ENCODE measurements around the gene NR2F6.

The NR2F6 gene

DNA sequence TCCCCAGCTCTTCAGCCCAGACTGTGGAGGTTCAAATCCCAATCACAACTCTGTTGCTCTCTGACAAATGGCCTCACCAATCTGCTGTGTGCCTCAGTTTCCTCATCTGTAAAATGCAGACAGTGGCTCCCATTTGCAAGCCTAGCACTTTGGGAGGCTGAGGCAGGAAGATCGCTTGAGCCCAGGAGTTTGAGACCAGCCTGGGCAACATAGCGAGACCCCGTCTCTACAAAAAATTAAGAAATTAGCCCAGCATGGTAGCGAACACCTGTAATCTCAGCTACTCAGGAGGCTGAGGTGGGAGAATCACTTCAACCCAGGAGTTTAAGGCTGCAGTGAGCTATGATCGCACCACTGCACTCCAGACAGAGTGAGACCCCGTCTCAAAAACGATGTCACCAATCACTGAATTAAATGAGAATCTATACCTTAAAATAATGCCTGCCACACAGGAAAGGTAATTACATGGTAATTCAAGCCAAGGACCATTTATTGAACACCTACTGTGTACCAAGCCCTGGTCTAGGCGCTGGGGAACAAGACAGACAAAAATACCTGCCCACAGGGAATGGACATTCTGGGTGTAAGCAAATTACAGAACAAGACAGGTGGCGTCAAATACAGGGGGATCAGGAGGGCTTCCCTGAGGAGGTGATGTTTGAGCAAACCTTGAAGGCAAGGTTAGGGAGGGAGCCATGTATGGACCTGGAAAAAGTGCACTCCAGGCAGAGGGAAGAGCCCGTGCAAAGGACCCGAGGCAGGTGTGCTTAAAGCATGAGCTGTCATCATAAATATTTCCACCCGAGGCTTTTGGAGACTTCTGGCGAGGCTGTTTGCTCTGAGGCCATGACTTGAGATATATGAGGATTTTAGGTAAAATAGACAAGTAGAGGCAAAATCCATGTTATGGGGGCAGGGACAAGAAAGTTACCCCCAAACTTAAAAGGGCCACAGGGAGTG lies 7.7 kb downstream of the NR2F6 start:
- no CpG with 5 or more reads among the region's 13 CpGs for WGBS (ENCODE audit: insufficient coverage, insufficient read length)
- no peaks in the 10 kb centered on the region; the same call in 1 of the 2 replicates for H3K36me3 ChIP-seq (ENCODE audit: control insufficient read depth, insufficient read depth, low read length)
- no peak overlapping the region for H3K4me3 ChIP-seq (ENCODE audit: low read length)
- H3K4me1 ChIP-seq (ENCODE audit: control insufficient read depth, insufficient read depth, low read length), result peaks cover 8% of the 10 kb centered on the region
- no peak for DNase-seq (ENCODE audit: low read depth, low spot score)
- H3K9me3 ChIP-seq (ENCODE audit: control insufficient read depth, insufficient read depth, low read length), result no peaks in the 10 kb centered on the region
- H3K27ac ChIP-seq (ENCODE audit: low read length), result no peak overlapping the region
- H3K27me3 ChIP-seq (ENCODE audit: control insufficient read depth, insufficient read depth, low read length), result no peaks in the 10 kb centered on the region

DNA sequence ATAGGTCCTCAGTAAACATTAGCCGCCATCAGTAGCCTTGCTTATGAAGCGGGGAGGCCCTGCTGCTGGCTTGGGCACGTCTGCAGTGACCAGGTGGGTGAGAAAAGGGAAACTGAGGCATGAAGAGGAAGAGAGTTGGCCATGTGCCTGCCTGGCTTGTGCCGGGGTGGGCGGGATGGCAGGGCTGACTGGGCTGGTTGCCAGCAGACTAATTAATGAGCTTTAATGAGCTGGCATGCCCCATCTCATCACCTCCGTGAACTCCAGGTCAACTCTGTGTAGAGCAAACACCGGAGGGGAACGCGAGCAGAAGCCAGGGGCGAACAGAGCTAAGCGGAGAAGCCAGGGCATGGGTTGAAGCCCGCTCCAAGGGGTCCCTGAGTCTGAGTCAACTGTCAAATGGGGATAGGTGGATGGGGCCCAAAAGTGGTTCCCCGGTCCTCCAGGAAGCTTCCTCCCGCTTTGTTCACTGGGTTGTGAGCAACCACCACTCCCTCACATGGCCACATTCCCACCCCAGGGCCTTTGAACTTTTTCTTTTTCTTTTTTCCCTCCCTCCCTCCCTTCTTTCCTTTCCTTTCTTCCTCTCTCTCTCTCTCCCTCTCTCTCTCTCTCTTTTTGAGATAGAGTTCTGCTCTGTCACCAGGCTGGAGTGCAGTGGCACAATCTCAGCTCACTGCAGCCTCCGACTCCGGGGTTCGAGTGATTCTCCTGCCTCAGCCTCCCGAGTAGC lies 8.7 kb downstream of the NR2F6 start:
- Histone ChIP-seq H3K27ac (ENCODE audit: low read length) (no peak overlapping the region), H3K27me3 (ENCODE audit: control insufficient read depth, insufficient read depth, low read length) (no peaks in the 10 kb centered on the region), H3K9me3 (ENCODE audit: control insufficient read depth, insufficient read depth, low read length) (no peaks in the 10 kb centered on the region), H3K4me3 (ENCODE audit: low read length) (no peak overlapping the region), H3K36me3 (ENCODE audit: control insufficient read depth, insufficient read depth, low read length) (peaks cover 6% of the 10 kb centered on the region; the same call in 1 of the 2 replicates), H3K4me1 (ENCODE audit: control insufficient read depth, insufficient read depth, low read length) (peaks cover 6% of the 10 kb centered on the region; the same call in 1 of the 2 replicates)
- DNase-seq (ENCODE audit: low read depth, low spot score), result no peak
- no CpG with 5 or more reads among the region's 18 CpGs for WGBS (ENCODE audit: insufficient coverage, insufficient read length)

DNA sequence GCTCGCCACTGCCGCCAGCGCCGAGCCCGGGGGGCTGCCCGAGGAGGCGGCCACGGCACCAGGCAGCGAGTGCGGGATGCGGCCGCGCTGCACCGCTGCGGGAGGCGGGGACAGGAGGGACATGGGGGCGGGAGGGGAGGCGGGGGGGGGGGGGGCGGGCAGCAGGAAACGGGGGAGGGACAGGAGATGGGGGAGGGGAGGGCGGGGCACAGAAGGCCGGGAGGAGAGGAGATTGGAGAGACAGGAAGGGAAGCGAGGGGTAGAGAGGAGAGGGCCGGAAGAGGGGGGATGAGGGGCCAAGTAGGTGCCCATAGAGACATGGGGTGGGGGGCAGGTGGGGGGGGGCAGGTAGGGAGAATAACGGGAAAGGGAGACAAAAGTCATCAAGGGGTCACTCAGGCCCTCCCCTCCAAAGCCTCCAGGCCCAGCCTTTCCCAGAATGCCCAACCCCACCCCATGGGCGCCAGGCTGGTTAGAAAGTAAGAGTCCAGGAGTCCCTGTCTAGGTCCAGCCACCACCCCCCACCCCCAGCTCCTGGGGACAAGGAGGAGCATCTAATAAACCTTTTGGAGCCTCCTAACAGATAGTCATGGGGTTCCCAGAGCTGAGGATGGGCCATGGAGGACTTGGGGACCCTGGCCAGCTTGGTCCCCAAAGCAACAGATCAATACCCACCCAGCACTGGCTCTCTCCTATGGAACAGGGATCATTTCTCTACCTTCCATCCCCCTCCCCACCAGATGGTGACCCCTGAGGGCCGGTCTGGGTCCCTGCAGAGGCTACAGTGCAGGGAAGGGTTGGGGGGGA lies 9.5 kb downstream of the NR2F6 start:
- Histone ChIP-seq H3K4me3 (ENCODE audit: low read length) (peak overlapping the region; percentile 84; the same call in 1 of the 2 replicates), H3K27ac (ENCODE audit: low read length) (no peak overlapping the region), H3K36me3 (ENCODE audit: control insufficient read depth, insufficient read depth, low read length) (peaks cover 11% of the 10 kb centered on the region), H3K27me3 (ENCODE audit: control insufficient read depth, insufficient read depth, low read length) (no peaks in the 10 kb centered on the region), H3K4me1 (ENCODE audit: control insufficient read depth, insufficient read depth, low read length) (peaks cover 6% of the 10 kb centered on the region; the same call in 1 of the 2 replicates), H3K9me3 (ENCODE audit: control insufficient read depth, insufficient read depth, low read length) (no peaks in the 10 kb centered on the region)
- WGBS (ENCODE audit: insufficient coverage, insufficient read length), result no CpG with 5 or more reads among the region's 27 CpGs
- DNase-seq (ENCODE audit: low read depth, low spot score), result no peak

DNA sequence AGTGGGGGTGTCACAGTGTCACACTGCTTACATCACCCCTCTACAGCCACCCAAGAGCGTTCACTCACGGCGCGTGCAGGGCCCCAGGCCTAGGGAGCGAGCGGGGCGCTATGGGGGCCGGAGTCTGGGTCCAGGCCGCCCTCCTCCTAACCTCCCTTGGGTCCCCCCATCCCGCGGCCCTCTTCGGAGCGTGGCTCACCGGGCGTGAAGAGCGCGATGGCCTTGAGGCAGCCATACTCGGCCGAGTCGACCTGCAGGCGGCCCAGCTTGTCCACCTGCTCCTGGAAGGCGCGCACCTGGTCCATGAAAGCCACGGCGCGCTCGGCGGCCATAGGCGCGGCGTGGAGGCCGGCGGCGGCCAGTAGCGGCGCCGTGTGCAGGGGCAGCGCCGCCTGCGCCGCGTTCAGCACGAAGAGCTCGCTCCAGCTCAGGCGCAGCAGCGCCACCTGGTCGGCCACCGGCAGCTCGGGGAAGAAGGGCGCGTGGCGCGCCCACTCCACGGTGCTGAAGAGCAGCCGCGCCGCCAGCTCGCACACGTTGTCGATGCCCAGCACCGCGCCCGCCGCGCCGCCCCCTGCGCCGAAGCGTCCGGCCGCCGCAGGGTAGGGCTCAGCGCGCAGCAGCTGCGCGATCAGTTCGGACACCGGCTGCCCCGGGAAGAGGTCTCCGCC lies 10.3 kb downstream of the NR2F6 start:
- peak overlapping the region; percentile 84 for H3K4me3 ChIP-seq (ENCODE audit: low read length)
- H3K4me1 ChIP-seq (ENCODE audit: control insufficient read depth, insufficient read depth, low read length), result peaks cover 6% of the 10 kb centered on the region; the same call in 1 of the 2 replicates
- H3K9me3 ChIP-seq (ENCODE audit: control insufficient read depth, insufficient read depth, low read length), result no peaks in the 10 kb centered on the region
- peaks cover 11% of the 10 kb centered on the region for H3K36me3 ChIP-seq (ENCODE audit: control insufficient read depth, insufficient read depth, low read length)
- WGBS (ENCODE audit: insufficient coverage, insufficient read length), result no CpG with 5 or more reads among the region's 80 CpGs
- DNase-seq (ENCODE audit: low read depth, low spot score), result no peak
- no peaks in the 10 kb centered on the region for H3K27me3 ChIP-seq (ENCODE audit: control insufficient read depth, insufficient read depth, low read length)
- no peak overlapping the region for H3K27ac ChIP-seq (ENCODE audit: low read length)

DNA sequence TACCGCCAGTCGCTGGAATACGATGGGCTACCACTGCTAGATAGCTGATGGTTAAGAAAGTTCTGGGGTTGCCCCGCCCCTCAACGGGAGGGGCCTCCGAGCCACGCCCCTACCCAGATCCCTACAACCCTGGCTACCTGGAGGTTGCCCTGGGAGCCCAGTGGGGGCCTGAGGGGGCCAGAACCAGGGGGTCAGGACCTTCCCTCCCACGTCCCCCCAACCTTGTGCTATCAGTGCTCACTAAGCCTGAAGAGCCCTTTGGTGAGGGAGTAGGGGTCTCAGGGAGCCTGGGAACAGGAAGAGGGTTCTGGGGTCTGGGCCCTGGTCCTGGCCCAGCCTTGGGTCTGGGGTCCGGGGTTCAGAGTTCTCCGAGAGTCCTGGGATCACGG lies 10.8 kb downstream of the NR2F6 start:
- Histone ChIP-seq H3K36me3 (ENCODE audit: control insufficient read depth, insufficient read depth, low read length) (peaks cover 11% of the 10 kb centered on the region), H3K4me3 (ENCODE audit: low read length) (peak overlapping the region; percentile 84; the same call in 1 of the 2 replicates), H3K9me3 (ENCODE audit: control insufficient read depth, insufficient read depth, low read length) (no peaks in the 10 kb centered on the region), H3K27me3 (ENCODE audit: control insufficient read depth, insufficient read depth, low read length) (no peaks in the 10 kb centered on the region), H3K4me1 (ENCODE audit: control insufficient read depth, insufficient read depth, low read length) (peaks cover 6% of the 10 kb centered on the region; the same call in 1 of the 2 replicates), H3K27ac (ENCODE audit: low read length) (no peak overlapping the region)
- no peak for DNase-seq (ENCODE audit: low read depth, low spot score)
- WGBS (ENCODE audit: insufficient coverage, insufficient read length), result no CpG with 5 or more reads among the region's 11 CpGs

DNA sequence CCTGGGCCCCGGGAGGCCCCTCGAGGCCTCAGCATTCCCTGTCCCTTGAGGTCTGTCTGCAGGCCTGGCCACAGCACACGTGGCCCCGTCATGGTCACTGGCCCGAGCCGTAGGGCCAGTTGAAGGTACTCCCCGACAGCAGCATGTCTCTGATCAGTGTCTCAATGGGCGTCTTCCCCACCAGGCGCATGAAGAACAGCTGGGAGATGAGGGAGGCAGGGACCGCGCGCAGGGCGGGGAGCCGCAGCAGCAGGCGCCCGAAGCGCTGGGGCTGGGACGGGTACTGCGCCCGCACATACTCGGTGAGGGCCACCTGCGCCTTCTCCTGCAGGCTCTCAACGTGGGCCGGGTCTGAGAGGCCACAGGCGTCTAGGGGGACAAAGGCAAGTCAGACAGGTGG lies 13.5 kb downstream of the NR2F6 start:
- peaks cover 8% of the 10 kb centered on the region; the same call in 1 of the 2 replicates for H3K4me1 ChIP-seq (ENCODE audit: control insufficient read depth, insufficient read depth, low read length)
- no peaks in the 10 kb centered on the region for H3K27me3 ChIP-seq (ENCODE audit: control insufficient read depth, insufficient read depth, low read length)
- no peak for DNase-seq (ENCODE audit: low read depth, low spot score)
- no peaks in the 10 kb centered on the region for H3K9me3 ChIP-seq (ENCODE audit: control insufficient read depth, insufficient read depth, low read length)
- WGBS (ENCODE audit: insufficient coverage, insufficient read length), result no CpG with 5 or more reads among the region's 25 CpGs
- no peak overlapping the region for H3K27ac ChIP-seq (ENCODE audit: low read length)
- peaks cover 11% of the 10 kb centered on the region for H3K36me3 ChIP-seq (ENCODE audit: control insufficient read depth, insufficient read depth, low read length)
- H3K4me3 ChIP-seq (ENCODE audit: low read length), result no peak overlapping the region

DNA sequence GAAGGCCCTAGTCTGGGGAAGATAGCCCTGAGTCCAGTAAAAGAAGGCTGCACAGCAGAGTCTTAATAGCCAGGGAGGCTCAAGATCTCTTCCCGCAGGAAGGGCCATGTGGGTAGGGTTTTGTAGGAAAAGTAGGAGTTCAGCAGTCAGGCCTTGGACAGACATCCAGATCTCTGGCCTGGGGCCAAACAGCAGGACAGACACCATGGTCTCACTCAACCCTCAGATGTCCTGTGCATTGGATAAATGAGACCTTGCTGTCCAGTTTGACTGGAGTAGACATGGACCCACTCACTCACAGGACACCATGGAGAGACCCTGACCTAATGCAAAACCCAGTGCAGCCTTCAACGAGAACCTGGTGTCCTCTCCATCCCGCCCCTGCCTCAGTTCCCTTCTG lies 15.8 kb downstream of the NR2F6 start:
- no peak overlapping the region for H3K4me3 ChIP-seq (ENCODE audit: low read length)
- peaks cover 6% of the 10 kb centered on the region; the same call in 1 of the 2 replicates for H3K4me1 ChIP-seq (ENCODE audit: control insufficient read depth, insufficient read depth, low read length)
- WGBS (ENCODE audit: insufficient coverage, insufficient read length), result no CpG with 5 or more reads among the region's 3 CpGs
- no peak for DNase-seq (ENCODE audit: low read depth, low spot score)
- H3K36me3 ChIP-seq (ENCODE audit: control insufficient read depth, insufficient read depth, low read length), result peaks cover 11% of the 10 kb centered on the region
- H3K27ac ChIP-seq (ENCODE audit: low read length), result no peak overlapping the region
- no peaks in the 10 kb centered on the region for H3K9me3 ChIP-seq (ENCODE audit: control insufficient read depth, insufficient read depth, low read length)
- no peaks in the 10 kb centered on the region for H3K27me3 ChIP-seq (ENCODE audit: control insufficient read depth, insufficient read depth, low read length)

DNA sequence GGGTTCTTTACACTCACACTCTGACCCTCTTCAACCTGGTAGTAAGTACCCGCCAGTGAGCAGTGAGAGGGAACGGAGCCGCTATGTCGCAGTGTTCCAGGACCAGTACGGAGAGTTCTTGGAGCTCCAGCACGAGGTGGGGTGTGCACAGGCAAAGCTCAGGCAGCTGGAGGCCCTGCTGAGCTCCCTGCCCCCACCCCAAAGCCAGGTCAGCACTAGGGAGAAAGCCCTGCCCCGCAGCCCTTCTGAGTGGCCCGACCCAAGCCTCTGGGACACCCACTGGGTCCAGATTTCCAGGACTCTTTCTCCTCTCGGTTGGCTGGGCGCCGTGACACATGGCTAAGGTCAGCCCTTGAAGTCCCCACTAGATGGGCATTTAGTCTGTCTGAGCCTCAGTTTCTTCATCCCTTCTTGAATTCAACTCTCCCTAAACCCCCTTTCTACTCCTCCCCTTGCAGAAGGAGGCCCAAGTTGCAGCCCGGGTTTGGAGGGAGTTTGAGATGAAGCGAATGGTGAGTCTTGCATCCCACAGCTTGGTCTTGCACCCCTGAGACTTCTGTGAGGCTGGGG lies 17.8 kb downstream of the NR2F6 start:
- Histone ChIP-seq H3K4me3 (ENCODE audit: low read length) (no peak overlapping the region), H3K4me1 (ENCODE audit: control insufficient read depth, insufficient read depth, low read length) (0 out of 2 replicates have a peak, but pooled peaks cover 2% of the 10 kb centered on the region)

DNA sequence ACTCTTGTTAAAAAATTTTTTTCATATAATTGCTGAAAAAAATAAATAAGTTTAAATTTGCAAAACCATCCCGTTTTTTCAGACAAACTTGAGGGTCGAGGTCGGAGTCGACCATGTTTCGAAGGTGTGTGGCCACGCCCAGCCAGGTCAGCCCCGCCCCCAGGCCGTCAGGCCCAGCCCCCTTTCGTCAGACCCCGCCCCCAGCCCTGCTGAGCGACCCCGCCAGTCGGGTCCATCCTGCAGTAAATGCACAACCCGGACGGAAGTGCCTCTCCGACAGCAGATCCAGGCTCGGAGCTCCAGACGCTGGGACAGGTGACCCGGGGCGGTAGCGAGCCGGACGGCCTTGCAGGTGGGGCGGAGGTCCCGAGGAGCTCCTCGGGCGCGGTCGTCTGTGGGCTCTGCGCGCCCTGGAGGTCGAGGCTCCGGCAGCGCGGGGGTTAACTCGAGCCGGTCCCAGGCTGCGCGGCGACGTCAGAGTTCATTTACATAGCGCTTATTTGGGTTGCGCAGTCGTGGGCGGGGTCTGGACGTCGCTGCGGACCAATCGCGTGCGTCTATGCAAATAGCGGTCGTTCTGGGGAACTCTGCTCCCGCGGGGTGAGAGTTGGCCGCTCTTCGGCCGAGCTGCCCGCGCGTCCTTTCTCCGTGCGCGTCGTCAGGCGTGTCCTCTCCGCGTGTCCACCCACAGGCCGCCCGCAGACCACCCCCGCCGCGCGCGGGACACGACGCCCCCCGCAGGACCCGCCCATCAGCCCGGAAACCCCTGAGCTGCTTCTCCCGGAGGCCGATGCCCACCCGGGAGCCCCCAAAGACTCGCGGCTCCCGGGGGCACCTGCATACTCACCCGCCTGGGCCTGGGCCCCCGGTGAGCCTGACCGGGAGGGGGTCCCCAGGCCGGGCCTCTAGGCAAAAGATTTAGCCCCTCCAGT lies 19.5 kb downstream of the NR2F6 start, which contains the start of gene OCEL1:
Gene OCEL1 (plus strand): TSS at position 225 of the 932 bp plus-strand sequence. CDS start 22 bp downstream, at position 247.
- Histone ChIP-seq H3K9me3 (ENCODE audit: control insufficient read depth, insufficient read depth, low read length) (no peaks in the 10 kb centered on the region), H3K4me3 (ENCODE audit: low read length) (peak within 1 kb of the TSS; percentile 94), H3K4me1 (ENCODE audit: control insufficient read depth, insufficient read depth, low read length) (0 out of 2 replicates have a peak, but pooled peaks cover 2% of the 10 kb centered on the region), H3K27ac (ENCODE audit: low read length) (no peak within 1 kb of the TSS), H3K36me3 (ENCODE audit: control insufficient read depth, insufficient read depth, low read length) (no peaks in the 10 kb centered on the region), H3K27me3 (ENCODE audit: control insufficient read depth, insufficient read depth, low read length) (no peaks in the 10 kb centered on the region)
- peak; percentile 93 for DNase-seq (ENCODE audit: low read depth, low spot score)
- no CpG with 5 or more reads among the region's 90 CpGs for WGBS (ENCODE audit: insufficient coverage, insufficient read length)

More for the DNA sequence above, 17.8 kb downstream of the NR2F6 start:
- Histone ChIP-seq H3K9me3 (ENCODE audit: control insufficient read depth, insufficient read depth, low read length) (no peaks in the 10 kb centered on the region), H3K27me3 (ENCODE audit: control insufficient read depth, insufficient read depth, low read length) (no peaks in the 10 kb centered on the region), H3K27ac (ENCODE audit: low read length) (no peak overlapping the region), H3K36me3 (ENCODE audit: control insufficient read depth, insufficient read depth, low read length) (peaks cover 11% of the 10 kb centered on the region)
- no CpG with 5 or more reads among the region's 13 CpGs for WGBS (ENCODE audit: insufficient coverage, insufficient read length)
- no peak for DNase-seq (ENCODE audit: low read depth, low spot score)

All from iPS DF 6.9 (cell line).